A549 (cell line): ENCODE measurements around the gene UNC5A.

Experiments used
- BCL3 ChIP-seq: fragments of >200 bp; sonication (Bioruptor Twin); formaldehyde crosslinking; IDR thresholded peaks from 3 replicates; pipeline ENCODE4 v1.6.1; 2016
- CTCF ChIP-seq: fragments of >200 bp; sonication (Bioruptor Twin); formaldehyde crosslinking; IDR thresholded peaks from 3 replicates; pipeline ENCODE4 v1.5.1; 2016
- POLR2A ChIP-seq: IDR thresholded peaks from 2 replicates; pipeline ENCODE4 v1.6.1; 2012; ENCODE audit warnings: mild to moderate bottlenecking, low read length
- RAD21 ChIP-seq, 2 experiments: fragments of >200 bp in 1 of 2; sonication (Bioruptor Twin) in 1 of 2; formaldehyde crosslinking in 1 of 2; IDR thresholded peaks in 1 of 2; conservative IDR thresholded peaks in 1 of 2; 2 replicates in 1 of 2; 3 replicates in 1 of 2; pipeline ENCODE4 v1.6.1; 2012 to 2018; ENCODE audit warnings: inconsistent platforms in 1 of 2
- SMC3 ChIP-seq: fragments of >200 bp; sonication (Bioruptor Twin); formaldehyde crosslinking; IDR thresholded peaks from 3 replicates; pipeline ENCODE4 v1.6.1; 2018; ENCODE audit warnings: inconsistent platforms

- no peak for TF ChIP-seq RAD21 (conservative IDR thresholded peaks at IDR 0.05 in 1 of 2, IDR thresholded peaks at IDR 0.05 in 1 of 2)
- no peak for TF ChIP-seq CTCF
- TF ChIP-seq BCL3, result no peak
- no peak for TF ChIP-seq POLR2A
- TF ChIP-seq SMC3, result no peak
Measured at GRCh38 chr5:176895831-176896230, 85.5 kb downstream of the UNC5A start.
